ENCODE measurements around the gene MAD2L1BP.
"Not testable (repeated sequence)": the region's sequence is repeated elsewhere in the genome, so short reads cannot be mapped to it uniquely, and the experiment has no call there.

Gene MAD2L1BP

DNA sequence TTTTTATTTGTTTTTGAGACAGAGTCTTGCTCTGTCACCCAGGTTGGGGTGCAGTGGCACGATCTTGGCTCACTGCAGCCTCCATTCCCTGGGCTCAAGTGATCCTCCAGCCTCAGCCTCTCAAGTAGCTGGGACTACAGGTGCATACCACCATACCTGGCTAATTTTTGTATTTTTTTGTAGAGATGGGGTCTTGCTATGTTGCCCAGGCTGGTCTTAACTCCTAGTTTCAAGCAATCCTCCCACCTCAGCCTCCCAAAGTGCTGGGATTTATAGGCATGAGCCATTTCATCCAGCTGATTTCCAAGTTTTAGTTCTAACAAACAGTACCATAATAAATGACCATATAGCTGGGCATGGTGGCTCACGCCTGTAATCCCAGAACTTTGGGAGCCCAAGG is 17.2 kb downstream of the MAD2L1BP start:
- not testable (repeated sequence) for H3K4me1 ChIP-seq (ENCODE audit: control insufficient read depth, insufficient read depth, low read length); H3K36me3 ChIP-seq (ENCODE audit: control insufficient read depth, insufficient read depth, low read length)

DNA sequence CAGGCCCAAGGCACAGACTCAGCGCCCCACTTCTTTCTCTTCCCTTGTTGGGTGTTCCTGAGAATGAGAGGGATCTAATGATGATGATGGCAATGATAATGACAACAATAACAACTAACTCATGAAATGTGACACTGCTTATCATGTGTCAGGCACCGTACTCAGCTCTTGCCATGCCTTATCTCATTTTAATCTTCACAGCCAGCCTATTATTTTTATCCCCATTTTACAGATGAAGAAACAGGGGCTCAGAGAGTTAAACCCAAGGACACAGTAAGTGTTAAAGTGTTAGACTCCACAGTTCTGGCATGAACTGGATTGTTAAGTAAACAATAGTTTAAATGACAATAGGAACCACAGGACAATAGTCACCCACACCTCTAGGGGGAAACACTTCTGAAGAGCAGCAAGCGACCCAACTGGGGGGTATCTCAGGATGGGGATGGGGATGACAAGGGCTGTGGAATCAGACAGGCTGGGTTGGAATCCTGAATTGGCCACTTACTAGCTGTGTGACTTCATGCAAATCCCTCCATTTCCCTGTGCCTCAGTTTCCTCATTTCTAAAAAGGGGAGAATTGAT is 21.7 kb downstream of the MAD2L1BP start:
- Histone ChIP-seq H3K9me3 (ENCODE audit: control insufficient read depth, low read length) (no peaks in the 10 kb centered on the region), H3K9ac (ENCODE audit: low read length) (no peak overlapping the region), H3K4me1 (ENCODE audit: control insufficient read depth, insufficient read depth, low read length) (no peaks in the 10 kb centered on the region), H3K27me3 (ENCODE audit: control insufficient read depth, insufficient read depth, low read length) (no peaks in the 10 kb centered on the region), H3K4me3 (ENCODE audit: low read length) (no peak overlapping the region), H3K36me3 (ENCODE audit: control insufficient read depth, insufficient read depth, low read length) (no peaks in the 10 kb centered on the region)

More for the DNA sequence above, 17.2 kb downstream of the MAD2L1BP start:
- not testable (repeated sequence) for H3K9ac ChIP-seq (ENCODE audit: low read length); H3K4me3 ChIP-seq (ENCODE audit: low read length); H3K27me3 ChIP-seq (ENCODE audit: control insufficient read depth, insufficient read depth, low read length); H3K9me3 ChIP-seq (ENCODE audit: control insufficient read depth, low read length)

DNA sequence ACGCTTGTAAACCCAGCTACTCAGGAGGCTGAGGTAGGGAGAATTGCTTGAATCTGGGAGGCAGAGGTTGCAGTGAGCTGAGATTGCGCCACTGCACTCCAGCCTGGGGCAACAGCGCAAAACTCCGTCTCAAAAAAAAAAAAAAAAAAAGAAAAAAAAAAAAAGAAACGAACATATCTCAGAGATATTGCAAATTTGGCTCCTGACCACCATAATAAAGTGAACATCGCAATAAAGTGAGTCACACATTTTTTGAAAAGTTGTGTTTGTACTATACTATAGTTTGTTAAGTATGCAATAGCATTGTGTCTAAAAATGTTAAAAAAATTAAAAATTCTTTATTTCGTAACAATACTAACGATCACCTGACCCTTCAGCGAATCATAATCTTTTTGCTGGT is 22.5 kb downstream of the MAD2L1BP start:
- H3K4me1 ChIP-seq (ENCODE audit: control insufficient read depth, insufficient read depth, low read length) = no peaks in the 10 kb centered on the region
- no peaks in the 10 kb centered on the region for H3K27me3 ChIP-seq (ENCODE audit: control insufficient read depth, insufficient read depth, low read length)
- no peak overlapping the region for H3K4me3 ChIP-seq (ENCODE audit: low read length)
- no peak overlapping the region for H3K9ac ChIP-seq (ENCODE audit: low read length)
- no peaks in the 10 kb centered on the region for H3K36me3 ChIP-seq (ENCODE audit: control insufficient read depth, insufficient read depth, low read length)
- H3K9me3 ChIP-seq (ENCODE audit: control insufficient read depth, low read length) = no peaks in the 10 kb centered on the region

DNA sequence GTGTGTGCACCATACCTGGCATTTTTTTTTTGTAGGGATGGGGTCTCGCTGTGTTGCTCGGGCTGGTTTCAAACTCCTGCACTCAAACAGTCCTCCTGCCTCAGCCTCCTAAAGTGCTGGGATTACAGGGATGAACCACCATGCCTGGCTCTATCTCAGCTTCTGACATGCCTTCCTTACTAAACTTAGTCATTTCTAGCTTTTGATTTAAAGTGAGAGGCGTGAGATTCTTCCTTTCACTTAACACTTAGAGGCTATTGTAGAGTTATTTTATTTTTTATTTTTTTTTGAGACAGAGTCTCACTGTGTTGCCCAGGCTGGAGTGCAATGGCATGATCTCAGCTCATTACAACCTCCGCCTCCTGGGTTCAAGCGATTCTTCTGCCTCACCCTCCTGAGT is 27.3 kb downstream of the MAD2L1BP start:
- not testable (repeated sequence) for H3K36me3 ChIP-seq (ENCODE audit: control insufficient read depth, insufficient read depth, low read length); H3K4me3 ChIP-seq (ENCODE audit: low read length); H3K9ac ChIP-seq (ENCODE audit: low read length); H3K9me3 ChIP-seq (ENCODE audit: control insufficient read depth, low read length); H3K27me3 ChIP-seq (ENCODE audit: control insufficient read depth, insufficient read depth, low read length)
- H3K4me1 ChIP-seq (ENCODE audit: control insufficient read depth, insufficient read depth, low read length) = peaks cover 10% of the 10 kb centered on the region

DNA sequence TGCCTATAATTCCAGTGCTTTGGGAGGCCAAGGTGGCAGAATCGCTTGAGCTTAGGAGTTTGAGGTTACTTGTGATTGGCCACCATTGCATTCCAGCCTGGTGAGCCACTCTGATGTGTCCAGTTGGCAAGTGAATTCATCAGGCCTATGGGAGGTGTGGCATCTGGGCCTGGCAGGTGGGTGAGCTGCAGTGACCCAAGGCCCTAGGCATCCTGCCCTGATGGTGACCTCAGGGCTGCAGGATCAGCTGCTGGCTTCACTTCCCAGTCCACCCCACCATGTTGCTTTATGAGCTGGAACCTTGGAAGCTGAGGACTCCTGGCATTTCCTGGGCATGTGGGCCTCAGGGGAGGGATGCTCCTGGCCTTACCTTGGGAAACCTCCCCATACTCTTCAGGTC is 29.7 kb downstream of the MAD2L1BP start:
- H3K4me3 ChIP-seq (ENCODE audit: low read length) = no peak overlapping the region

DNA sequence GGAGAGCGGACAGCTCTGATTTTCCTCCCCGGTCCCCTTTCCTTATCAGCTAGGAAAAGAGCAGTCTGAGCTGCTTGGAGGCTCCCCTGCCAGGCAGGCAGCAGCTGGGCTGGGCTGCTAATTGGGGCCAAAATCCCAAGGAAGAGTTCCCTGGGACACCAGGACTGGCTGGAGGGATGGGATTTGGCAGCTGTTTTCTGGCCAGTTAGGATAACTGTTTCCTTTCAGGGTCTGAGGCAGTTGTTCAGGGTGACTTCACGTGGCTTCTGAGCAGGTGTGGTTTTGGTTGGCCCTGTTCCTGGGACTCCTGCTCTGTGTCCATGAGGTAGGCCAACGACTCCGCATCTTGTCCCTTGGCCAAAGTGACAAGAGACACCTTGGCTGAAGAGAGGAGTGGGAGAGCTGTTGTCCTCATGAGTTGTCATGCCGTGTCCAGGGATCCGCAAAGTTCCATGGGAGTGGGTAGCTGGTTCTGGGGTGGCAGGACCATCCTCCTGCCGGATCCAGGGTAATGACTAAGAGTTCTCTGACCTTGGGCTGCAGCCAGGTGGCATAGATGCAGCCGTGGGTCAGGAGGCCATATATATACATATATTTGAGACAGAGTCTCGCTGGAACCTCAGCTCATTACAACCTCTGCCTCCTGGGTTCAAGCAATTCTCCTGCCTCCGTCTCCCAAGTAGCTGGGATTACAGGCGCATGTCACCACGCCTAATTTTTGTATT is 30.7 kb downstream of the MAD2L1BP start:
- peaks cover 5% of the 10 kb centered on the region for H3K36me3 ChIP-seq (ENCODE audit: control insufficient read depth, insufficient read depth, low read length)
- H3K4me1 ChIP-seq (ENCODE audit: control insufficient read depth, insufficient read depth, low read length) = peaks cover 40% of the 10 kb centered on the region
- no peaks in the 10 kb centered on the region for H3K27me3 ChIP-seq (ENCODE audit: control insufficient read depth, insufficient read depth, low read length)
- H3K4me3 ChIP-seq (ENCODE audit: low read length) = no peak overlapping the region
- no peaks in the 10 kb centered on the region for H3K9me3 ChIP-seq (ENCODE audit: control insufficient read depth, low read length)
- no peak overlapping the region for H3K9ac ChIP-seq (ENCODE audit: low read length)

More for the DNA sequence above, 29.7 kb downstream of the MAD2L1BP start:
- Histone ChIP-seq H3K9me3 (ENCODE audit: control insufficient read depth, low read length) (no peaks in the 10 kb centered on the region), H3K36me3 (ENCODE audit: control insufficient read depth, insufficient read depth, low read length) (no peaks in the 10 kb centered on the region), H3K4me1 (ENCODE audit: control insufficient read depth, insufficient read depth, low read length) (peaks cover 34% of the 10 kb centered on the region), H3K27me3 (ENCODE audit: control insufficient read depth, insufficient read depth, low read length) (no peaks in the 10 kb centered on the region), H3K9ac (ENCODE audit: low read length) (no peak overlapping the region)

DNA sequence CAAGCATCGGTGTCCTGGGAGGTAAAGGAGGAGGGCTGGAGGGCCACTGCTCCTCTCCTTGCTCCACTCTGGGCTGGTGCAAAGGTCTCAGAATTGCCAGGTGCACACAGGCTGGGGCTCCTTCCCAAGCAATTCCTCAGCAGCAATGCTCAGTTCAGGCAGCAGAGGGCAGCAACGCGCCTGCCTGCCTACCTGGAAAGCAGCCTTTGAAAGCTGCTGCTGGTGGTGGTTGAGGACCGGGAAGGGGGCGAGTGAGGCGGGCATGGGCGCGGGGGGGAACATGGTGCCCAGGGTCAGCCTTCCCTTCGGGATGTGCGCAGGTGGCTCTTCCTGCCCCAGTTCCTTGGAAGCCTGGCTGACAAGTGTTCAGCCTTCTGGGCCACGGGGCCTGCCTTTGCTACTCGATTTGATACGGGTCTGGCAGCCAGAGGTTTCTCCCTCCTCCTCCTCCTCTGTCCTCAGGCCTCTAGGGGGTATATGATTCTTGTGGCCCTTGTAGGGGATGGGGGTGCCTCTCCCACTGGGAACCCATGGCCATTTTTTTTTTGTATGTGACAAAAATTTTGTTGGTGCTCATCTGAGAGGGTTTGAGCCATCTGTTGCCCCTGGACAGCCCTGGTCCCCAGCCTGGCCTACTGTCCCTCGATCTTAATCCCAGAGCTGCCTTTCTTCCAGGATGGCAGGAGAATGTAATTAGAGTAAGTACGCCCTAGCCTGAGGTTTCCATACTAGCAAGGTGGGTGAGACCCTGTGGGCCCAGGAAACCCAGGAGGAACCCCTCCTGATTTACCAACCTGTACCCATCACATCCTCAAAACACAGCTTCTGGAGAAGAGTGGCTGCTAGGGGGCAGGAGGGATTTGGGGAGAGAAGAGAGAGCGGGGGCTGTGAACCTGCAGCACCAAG is 31.9 kb downstream of the MAD2L1BP start:
- no peaks in the 10 kb centered on the region for H3K9me3 ChIP-seq (ENCODE audit: control insufficient read depth, low read length)
- H3K9ac ChIP-seq (ENCODE audit: low read length) = peak overlapping the region; percentile 40
- H3K4me3 ChIP-seq (ENCODE audit: low read length) = no peak overlapping the region
- peaks cover 52% of the 10 kb centered on the region for H3K4me1 ChIP-seq (ENCODE audit: control insufficient read depth, insufficient read depth, low read length)
- H3K36me3 ChIP-seq (ENCODE audit: control insufficient read depth, insufficient read depth, low read length) = peaks cover 10% of the 10 kb centered on the region
- no peaks in the 10 kb centered on the region for H3K27me3 ChIP-seq (ENCODE audit: control insufficient read depth, insufficient read depth, low read length)

DNA sequence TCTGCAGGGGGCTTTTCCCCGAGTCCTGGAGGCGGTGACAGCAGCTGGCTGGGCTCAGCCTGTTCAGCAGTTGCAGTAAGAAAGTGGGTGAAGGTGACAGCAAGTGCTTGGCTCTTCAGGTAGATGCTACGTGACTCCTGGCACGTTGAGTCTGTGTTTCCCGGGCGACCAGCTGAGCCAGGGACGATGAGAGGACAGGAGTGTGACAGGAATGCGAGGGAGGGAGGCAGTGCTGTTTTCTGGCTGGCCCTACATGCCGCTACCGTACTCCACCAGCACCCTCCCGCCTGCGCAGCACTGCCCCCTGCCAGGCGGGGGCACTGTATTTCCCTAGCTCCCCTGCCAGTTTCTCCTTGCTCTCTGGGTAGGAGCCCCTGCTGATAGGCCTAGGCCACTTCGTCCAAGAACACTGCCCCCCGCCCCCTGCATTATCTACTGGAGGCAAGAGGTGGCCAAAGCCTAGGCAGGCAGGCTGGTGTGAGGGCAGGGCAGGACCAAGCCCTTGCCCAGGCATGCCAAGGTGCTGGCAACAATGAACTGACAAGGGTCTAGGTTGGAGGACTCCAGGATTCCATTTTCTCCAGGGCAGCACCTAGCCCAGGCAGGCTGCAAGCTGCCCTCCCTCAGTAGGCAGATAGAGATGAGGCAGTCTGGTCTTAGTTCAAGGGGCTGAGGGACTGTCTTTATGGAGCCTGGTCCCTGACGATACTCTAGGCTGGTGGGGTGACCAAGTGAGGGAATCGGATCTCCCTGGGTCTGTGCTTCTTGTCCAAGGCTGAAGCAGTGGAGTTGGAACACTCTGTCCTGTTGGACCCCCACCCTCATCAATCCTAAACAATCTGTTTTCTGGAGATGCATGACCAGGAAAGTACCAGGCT is 32.8 kb downstream of the MAD2L1BP start:
- Histone ChIP-seq H3K4me1 (ENCODE audit: control insufficient read depth, insufficient read depth, low read length) (peaks cover 55% of the 10 kb centered on the region), H3K27me3 (ENCODE audit: control insufficient read depth, insufficient read depth, low read length) (no peaks in the 10 kb centered on the region), H3K36me3 (ENCODE audit: control insufficient read depth, insufficient read depth, low read length) (peaks cover 10% of the 10 kb centered on the region), H3K4me3 (ENCODE audit: low read length) (no peak overlapping the region), H3K9me3 (ENCODE audit: control insufficient read depth, low read length) (no peaks in the 10 kb centered on the region), H3K9ac (ENCODE audit: low read length) (peak overlapping the region; percentile 40)

DNA sequence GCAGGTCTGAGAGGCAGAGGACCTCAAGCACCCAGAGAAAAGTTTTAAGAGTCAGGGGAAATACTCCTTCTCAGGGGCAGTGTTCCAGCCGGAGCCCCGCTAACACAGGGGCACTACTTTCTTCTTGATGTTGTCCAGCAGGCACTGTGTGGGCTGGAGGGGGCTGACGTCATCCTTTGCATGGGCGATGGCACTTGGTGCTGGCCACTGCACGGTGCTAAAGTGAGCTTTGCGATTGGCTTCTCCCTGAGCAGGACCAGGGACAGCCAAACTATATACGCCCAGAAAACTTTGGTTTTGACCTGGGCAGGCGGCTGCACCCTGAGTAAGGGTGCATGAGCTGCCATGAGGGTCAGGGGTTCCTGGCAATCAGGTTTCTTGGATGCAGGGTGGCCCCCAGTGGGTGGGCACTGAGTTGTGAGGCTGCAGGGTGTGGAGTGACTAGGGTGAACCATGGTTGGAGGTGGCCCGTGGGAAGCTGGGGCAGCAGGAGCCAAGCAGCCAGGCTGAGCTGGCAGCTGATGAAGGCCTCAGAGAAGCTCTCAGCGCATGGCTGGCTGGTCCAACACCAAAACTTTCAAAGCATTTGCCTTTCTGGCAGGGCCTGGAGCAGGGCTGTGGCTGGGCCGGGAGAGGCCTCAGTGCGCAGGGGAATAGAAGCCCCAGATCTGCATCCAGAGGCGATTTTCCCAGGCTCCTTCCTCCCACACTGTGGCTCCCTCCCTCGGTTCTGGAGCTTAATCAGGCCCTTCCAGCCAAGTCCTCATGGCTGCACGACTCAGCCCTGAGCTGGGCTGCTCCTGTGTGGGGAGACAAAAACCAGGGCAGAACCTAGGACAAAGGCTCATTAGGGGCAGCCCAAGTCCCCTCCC is 33.6 kb downstream of the MAD2L1BP start:
- Histone ChIP-seq H3K4me3 (ENCODE audit: low read length) (no peak overlapping the region), H3K36me3 (ENCODE audit: control insufficient read depth, insufficient read depth, low read length) (peaks cover 17% of the 10 kb centered on the region), H3K4me1 (ENCODE audit: control insufficient read depth, insufficient read depth, low read length) (peaks cover 55% of the 10 kb centered on the region), H3K27me3 (ENCODE audit: control insufficient read depth, insufficient read depth, low read length) (no peaks in the 10 kb centered on the region), H3K9me3 (ENCODE audit: control insufficient read depth, low read length) (no peaks in the 10 kb centered on the region), H3K9ac (ENCODE audit: low read length) (peak overlapping the region; percentile 40)

DNA sequence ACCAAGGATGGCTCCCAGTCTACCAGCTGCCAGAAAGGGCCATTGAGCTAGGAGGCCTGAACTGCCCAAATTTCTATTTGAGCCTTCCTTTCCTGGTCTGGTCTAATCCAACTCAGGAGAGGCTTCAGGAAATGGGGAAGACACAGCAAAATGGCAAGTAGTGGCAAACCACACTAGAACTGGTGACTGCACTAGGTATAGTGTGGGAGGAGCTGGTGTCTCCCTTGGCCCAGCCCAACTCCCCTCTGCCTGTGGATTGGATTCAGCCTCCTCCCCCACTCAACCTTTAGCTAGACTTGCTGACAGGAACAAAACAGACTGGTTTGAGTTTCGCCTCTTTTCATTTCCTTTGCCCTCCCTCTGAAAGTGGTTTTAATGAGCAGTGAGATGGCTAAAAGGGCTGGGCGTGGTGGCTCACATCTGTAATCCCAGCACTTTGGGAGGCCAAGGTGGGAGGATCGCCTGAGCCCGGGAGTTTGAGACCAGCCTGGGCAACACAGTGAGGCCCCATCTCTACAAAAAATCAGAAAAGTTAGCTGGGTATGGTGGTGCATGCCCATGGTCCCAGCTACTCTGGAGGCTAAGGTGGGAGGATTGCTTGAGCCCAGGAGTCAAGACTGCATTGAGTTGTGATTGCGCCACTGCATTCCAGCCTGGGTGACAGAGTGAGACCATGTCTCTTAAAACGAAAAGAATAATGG is 34.4 kb downstream of the MAD2L1BP start:
- H3K27me3 ChIP-seq (ENCODE audit: control insufficient read depth, insufficient read depth, low read length) = no peaks in the 10 kb centered on the region
- peaks cover 23% of the 10 kb centered on the region for H3K36me3 ChIP-seq (ENCODE audit: control insufficient read depth, insufficient read depth, low read length)
- H3K9ac ChIP-seq (ENCODE audit: low read length) = peak overlapping the region; percentile 29
- H3K4me3 ChIP-seq (ENCODE audit: low read length) = no peak overlapping the region
- H3K4me1 ChIP-seq (ENCODE audit: control insufficient read depth, insufficient read depth, low read length) = peaks cover 55% of the 10 kb centered on the region
- no peaks in the 10 kb centered on the region for H3K9me3 ChIP-seq (ENCODE audit: control insufficient read depth, low read length)
